T47D (cell line): ENCODE data around the gene SPACA7.

Source experiments
- DNase-seq, 2 experiments: peaks; one replicate each; pipeline versions ENCODE4 v3.0.0 to v3.0.0-alpha.2; 2011 to 2012; ENCODE audit warnings: low read depth in 1 of 2, low spot score in 1 of 2
- JUND ChIP-seq: IDR thresholded peaks from 2 replicates; pipeline ENCODE4 v1.6.1; 2012; ENCODE audit warnings: low read depth
- in situ Hi-C: cut with HindIII; loops from 2 replicates; pipeline ENCODE4 v1.10.0; 2016; ENCODE audit warnings: low sequenced_read_pairs, low pct_unique_long_range_greater_than_20kb

SPACA7 gene

GRCh38 chr13:112342841-112343361 is 33.3 kb upstream of the SPACA7 start:
- DNase-seq = no peak
- in situ Hi-C loops = no loop called here
- TF ChIP-seq JUND = no peak

- no peak for DNase-seq
- in situ Hi-C loops = no loop called here
- TF ChIP-seq JUND = no peak
Observed at GRCh38 chr13:112343591-112343990, 32.6 kb upstream of the SPACA7 start.

GRCh38 chr13:112345826-112346172 is 30.4 kb upstream of the SPACA7 start:
- TF ChIP-seq JUND = no peak
- in situ Hi-C loops = no loop called here
- DNase-seq = no peak

- DNase-seq = no peak
- TF ChIP-seq JUND = no peak
- in situ Hi-C loops = no loop called here
Observed at GRCh38 chr13:112346173-112346898, 29.8 kb upstream of the SPACA7 start.

GRCh38 chr13:112346899-112347229 is 29.3 kb upstream of the SPACA7 start:
- TF ChIP-seq JUND = no peak
- no peak for DNase-seq
- in situ Hi-C loops = no loop called here

GRCh38 chr13:112347986-112348385 is 28.2 kb upstream of the SPACA7 start:
- in situ Hi-C loops = no loop called here
- no peak for TF ChIP-seq JUND
- no peak for DNase-seq

GRCh38 chr13:112348642-112349345 is 27.4 kb upstream of the SPACA7 start:
- in situ Hi-C loops = no loop called here
- DNase-seq = no peak

GRCh38 chr13:112349681-112350080 is 26.5 kb upstream of the SPACA7 start:
- in situ Hi-C loops = no loop called here
- TF ChIP-seq JUND = no peak
- DNase-seq = no peak

More at GRCh38 chr13:112348642-112349345, 27.4 kb upstream of the SPACA7 start:
- TF ChIP-seq JUND = no peak

- TF ChIP-seq JUND = no peak
- DNase-seq = no peak
- in situ Hi-C loops = no loop called here
Observed at GRCh38 chr13:112350300-112350699, 25.9 kb upstream of the SPACA7 start.

- TF ChIP-seq JUND = no peak
- DNase-seq = no peak
- in situ Hi-C loops = no loop called here
Observed at GRCh38 chr13:112351825-112352224, 24.3 kb upstream of the SPACA7 start.

GRCh38 chr13:112353856-112354255 is 22.3 kb upstream of the SPACA7 start:
- in situ Hi-C loops = no loop called here
- no peak for TF ChIP-seq JUND
- DNase-seq = no peak

GRCh38 chr13:112354330-112355273 is 21.6 kb upstream of the SPACA7 start:
- in situ Hi-C loops = no loop called here
- TF ChIP-seq JUND = no peak
- DNase-seq = no peak
